ENCODE results near the gene C6orf52.

Gene C6orf52

DNA sequence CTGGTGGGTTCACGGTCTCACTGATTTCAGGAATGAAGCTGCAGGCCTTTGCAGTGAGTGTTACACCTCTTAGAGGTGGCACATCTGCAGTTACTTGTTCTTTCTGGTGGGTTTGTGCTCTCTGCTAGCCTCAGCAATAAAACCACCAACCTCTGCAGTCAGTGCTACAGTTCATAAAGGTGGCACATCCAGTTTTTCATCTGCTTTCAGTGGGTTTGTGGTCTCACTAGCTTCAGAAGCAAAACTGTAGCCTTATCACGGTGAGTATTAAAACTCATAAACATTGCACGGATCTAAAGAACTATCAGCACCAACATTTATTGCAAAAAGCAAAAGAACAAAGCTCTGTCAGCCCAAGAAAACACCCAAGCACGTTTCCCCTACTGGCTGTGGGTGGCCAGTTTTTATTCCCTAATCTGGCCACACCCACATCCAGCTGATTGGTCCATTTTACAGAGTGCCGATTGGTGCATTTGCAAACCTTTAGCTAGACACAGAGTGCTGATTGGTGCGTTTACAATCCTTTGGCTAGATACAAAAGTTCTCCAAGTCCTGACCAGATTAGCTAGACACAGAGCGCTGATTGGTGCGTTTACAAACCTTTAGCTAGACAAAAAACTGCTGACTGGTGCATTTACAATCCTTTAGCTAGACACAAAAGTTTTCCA, 25.0 kb upstream of the C6orf52 start:
- H3K27ac Mint-ChIP-seq = peak overlapping the region; percentile 25
- no peak for DNase-seq
- peaks cover 30% of the 10 kb centered on the region for H3K4me1 Mint-ChIP-seq
- H3K4me3 Mint-ChIP-seq = no peak overlapping the region
- peaks cover 15% of the 10 kb centered on the region for H3K9me3 Mint-ChIP-seq
- H3K36me3 Mint-ChIP-seq (ENCODE audit: low read depth) = peaks cover 4% of the 10 kb centered on the region
- no peaks in the 10 kb centered on the region for H3K27me3 Mint-ChIP-seq (ENCODE audit: low read depth, poor library complexity)
- TF ChIP-seq, protein P1, sequence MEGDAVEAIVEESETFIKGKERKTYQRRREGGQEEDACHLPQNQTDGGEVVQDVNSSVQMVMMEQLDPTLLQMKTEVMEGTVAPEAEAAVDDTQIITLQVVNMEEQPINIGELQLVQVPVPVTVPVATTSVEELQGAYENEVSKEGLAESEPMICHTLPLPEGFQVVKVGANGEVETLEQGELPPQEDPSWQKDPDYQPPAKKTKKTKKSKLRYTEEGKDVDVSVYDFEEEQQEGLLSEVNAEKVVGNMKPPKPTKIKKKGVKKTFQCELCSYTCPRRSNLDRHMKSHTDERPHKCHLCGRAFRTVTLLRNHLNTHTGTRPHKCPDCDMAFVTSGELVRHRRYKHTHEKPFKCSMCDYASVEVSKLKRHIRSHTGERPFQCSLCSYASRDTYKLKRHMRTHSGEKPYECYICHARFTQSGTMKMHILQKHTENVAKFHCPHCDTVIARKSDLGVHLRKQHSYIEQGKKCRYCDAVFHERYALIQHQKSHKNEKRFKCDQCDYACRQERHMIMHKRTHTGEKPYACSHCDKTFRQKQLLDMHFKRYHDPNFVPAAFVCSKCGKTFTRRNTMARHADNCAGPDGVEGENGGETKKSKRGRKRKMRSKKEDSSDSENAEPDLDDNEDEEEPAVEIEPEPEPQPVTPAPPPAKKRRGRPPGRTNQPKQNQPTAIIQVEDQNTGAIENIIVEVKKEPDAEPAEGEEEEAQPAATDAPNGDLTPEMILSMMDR (IDR thresholded peaks at IDR 0.05) = no peak

DNA sequence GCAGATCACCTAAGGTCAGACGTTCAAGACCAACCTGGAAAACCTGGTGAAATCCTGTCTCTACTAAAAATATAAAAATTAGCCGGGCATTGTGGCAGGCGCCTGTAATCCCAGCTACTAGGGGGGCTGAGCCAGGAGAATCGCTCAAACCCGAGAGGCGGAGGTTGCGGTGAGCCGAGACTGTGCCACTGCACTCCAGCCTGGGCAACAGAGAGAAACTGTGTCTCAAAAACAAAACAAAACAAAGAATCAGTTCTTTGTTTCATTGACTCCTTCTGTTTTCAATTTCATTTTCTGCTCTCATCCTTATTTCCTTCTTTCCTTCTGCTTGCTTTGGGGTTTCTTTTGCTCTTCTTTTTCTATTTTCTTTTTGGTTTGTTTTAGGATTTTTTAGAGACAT, 19.5 kb upstream of the C6orf52 start:
- Mint-ChIP-seq H3K27me3 (ENCODE audit: low read depth, poor library complexity) (no peaks in the 10 kb centered on the region), H3K9me3 (peaks cover 6% of the 10 kb centered on the region), H3K27ac (peak overlapping the region; percentile 67), H3K36me3 (ENCODE audit: low read depth) (peaks cover 16% of the 10 kb centered on the region), H3K4me3 (no peak overlapping the region), H3K4me1 (no peaks in the 10 kb centered on the region)
- TF ChIP-seq, protein P1 (IDR thresholded peaks at IDR 0.05) = no peak
- DNase-seq = no peak

DNA sequence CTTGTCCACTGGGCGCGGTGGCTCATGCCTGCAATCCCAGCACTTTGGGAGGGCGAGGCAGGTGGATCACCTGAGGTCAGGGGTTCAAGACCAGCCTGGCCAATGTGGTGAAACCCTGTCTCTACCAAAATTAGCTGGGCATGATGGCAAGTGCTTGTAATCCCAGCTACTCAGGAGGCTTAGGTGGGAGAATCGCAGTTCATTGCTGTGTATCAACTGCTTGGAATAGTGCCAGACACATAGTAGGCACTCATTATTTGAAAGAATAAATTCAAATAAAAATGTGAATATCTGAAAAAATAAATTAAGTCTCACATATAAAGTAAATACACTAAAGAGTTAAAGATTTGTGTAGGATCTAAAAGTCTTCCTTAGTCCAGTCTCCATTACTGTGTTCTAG, 2.2 kb upstream of the C6orf52 start:
- Mint-ChIP-seq H3K4me3 (peak overlapping the region; percentile 91), H3K27ac (peak overlapping the region; percentile 79), H3K27me3 (ENCODE audit: low read depth, poor library complexity) (no peaks in the 10 kb centered on the region), H3K9me3 (no peaks in the 10 kb centered on the region), H3K36me3 (ENCODE audit: low read depth) (peaks cover 48% of the 10 kb centered on the region), H3K4me1 (peaks cover 48% of the 10 kb centered on the region)
- TF ChIP-seq, protein P1 (IDR thresholded peaks at IDR 0.05) = no peak
- no peak for DNase-seq

DNA sequence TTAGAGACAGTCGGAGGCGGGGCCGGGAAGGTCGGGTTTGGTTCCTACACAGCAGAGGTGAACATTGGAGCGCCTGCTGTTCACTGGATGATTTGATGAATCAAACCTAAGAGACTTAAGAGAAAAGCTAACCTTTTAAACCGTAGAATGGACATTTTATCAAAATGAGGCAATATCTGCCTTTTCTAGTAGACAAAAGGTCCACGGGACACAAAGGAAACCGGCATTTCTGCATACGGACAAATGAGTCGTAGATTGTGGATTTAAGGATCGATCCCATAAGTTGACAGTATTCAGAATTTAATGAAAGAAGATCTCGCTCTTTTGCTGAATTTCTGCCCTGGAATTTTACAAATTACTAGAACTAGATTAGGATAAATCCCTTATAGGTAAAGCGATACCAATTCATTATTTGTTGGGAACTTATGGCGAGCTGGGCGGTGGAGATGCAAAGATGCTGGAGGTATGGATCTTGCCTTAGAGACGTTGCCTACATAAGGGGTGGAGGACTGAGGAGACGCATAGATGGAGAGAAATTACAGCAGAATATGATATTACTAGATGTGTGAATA, 756 bp upstream of the C6orf52 start:
- H3K27me3 Mint-ChIP-seq (ENCODE audit: low read depth, poor library complexity) = no peaks in the 10 kb centered on the region
- TF ChIP-seq, protein P1 (IDR thresholded peaks at IDR 0.05) = no peak
- H3K27ac Mint-ChIP-seq = peak overlapping the region; percentile 100
- peaks cover 54% of the 10 kb centered on the region for H3K4me1 Mint-ChIP-seq
- no peaks in the 10 kb centered on the region for H3K9me3 Mint-ChIP-seq
- no peak for DNase-seq
- peaks cover 34% of the 10 kb centered on the region for H3K36me3 Mint-ChIP-seq (ENCODE audit: low read depth)
- peak overlapping the region; percentile 91 for H3K4me3 Mint-ChIP-seq

DNA sequence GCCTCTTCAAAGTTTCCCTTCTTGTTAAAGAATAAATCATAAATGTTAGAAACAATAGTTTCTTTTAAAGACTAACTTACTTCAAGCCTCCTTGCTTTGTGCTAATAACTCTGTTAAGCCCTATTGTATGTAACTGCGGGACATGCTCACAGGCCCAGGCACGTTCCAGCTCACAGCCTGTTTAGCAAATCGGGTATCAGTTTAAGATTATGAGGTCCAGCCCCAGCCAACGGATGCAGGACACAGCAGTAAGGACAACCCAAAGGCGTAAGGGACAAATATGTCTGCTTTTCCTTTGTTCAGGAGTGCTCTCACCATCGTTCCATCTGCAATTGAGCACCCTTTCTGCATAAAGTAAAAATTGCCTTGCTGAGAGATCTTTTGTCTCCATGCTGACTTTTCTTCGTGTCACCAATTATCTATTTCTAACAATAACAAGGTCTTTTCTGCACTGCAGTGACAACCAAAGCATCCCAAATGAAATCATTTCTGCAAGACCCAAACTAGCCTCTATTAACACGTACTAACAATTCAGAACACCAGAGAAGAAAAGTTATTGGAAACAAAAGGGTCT, 1.4 kb downstream of the C6orf52 start:
- TF ChIP-seq, protein P1 (IDR thresholded peaks at IDR 0.05) = no peak
- no peak for DNase-seq
- Mint-ChIP-seq H3K27me3 (ENCODE audit: low read depth, poor library complexity) (peaks cover 12% of the 10 kb centered on the region), H3K9me3 (no peaks in the 10 kb centered on the region), H3K4me1 (peaks cover 42% of the 10 kb centered on the region), H3K4me3 (peak overlapping the region; percentile 91), H3K36me3 (ENCODE audit: low read depth) (peaks cover 14% of the 10 kb centered on the region), H3K27ac (peak overlapping the region; percentile 79)
